Measurements from ENCODE around the gene CHSY3. TPM values are rescaled to one million over a fixed set of nuclear protein-coding genes. Genes with fewer than 3 reads are reported as not detected.
"Not testable (repeated sequence)": the region's sequence is repeated elsewhere in the genome, so short reads cannot be mapped to it uniquely, and the experiment has no call there.

CHSY3 gene
- polyA plus RNA-seq, 3 donors: 4.6 to 5.4 (median 5.3) TPM

DNA sequence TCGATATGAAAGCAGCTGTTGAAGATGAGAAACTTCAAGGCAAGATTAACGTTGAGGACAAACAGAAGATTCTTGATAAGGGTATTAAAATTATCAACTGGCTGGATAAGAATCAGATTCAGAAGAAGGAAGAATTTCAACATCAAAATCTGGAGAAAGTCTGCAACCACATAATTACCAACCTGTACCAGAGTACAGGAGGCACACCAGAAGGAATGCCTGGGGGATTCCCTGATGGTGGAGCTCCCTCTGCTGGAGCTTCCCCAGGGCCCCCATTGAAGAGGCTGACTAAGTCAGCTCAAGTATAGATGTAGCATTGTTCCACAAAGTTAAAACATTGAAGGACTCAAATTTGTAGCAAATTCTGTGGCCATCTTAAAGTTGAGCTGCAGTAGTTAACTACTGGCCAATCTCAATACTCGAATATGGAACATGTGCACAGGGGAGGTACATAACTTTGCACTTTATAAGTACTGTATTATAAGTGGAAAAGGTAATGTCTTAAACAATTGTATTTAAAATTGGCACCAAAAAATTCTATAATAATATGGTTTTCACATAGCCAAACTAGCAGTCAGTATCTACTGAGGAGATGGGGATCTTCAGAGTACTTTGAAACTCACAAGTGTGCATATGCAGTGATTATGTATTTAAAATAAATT, 237.5 kb downstream of the CHSY3 start:
- DNase-seq (ENCODE audit: low read depth in 3 of 3, low spot score in 2 of 3): no peak

DNA sequence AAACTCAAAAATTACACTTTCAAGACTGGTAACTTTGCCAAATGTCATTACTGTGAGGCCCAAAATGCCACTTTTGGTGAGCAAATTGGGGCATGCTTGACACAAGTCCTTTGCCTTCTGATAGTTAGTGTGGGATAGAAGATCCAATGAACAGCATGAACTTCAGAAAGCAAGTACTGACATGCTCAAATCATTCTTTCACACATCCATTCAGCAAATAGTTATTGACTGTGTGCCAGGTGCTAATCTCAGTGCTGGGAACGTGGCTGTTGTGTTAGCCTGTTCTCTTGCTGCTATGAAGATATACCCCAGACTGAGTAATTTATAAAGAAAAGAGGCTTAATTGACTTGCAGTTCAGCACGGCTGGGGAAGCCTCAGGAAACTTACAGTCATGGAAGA, 247.0 kb downstream of the CHSY3 start:
- no peak for DNase-seq (ENCODE audit: low read depth in 3 of 3, low spot score in 2 of 3)

DNA sequence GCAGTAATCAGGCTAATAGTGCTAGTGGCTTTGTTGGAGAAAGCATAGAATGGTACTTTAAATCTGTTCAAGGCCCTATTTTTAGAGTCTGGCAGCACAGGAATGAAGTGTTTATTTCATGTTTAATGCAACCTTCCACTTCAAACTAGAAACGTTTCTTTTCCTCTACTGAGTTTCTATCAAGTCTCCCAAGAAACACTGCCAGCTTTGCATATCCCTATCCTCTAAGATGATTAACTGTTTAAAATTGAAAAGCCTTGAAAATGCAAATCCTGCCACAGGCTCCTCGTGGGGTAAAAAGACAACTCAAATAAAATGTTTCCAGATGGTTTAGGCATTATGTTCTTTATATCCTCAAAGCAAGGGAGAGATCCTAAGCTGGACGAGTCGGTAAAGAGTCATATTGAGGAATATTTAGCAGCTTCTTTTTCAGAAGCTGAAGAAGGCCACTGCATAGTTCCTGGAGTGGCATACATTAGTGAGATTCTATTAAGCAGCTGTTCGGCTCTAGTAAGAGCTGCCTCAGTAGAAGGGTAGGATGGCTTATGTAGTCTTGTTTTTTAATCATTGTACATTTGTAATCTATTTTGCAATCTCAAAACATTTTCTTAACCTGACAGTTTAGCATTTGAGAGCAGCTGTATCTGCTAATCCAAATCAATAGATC, 251.2 kb downstream of the CHSY3 start:
- DNase-seq (ENCODE audit: low read depth in 3 of 3, low spot score in 2 of 3): no peak

DNA sequence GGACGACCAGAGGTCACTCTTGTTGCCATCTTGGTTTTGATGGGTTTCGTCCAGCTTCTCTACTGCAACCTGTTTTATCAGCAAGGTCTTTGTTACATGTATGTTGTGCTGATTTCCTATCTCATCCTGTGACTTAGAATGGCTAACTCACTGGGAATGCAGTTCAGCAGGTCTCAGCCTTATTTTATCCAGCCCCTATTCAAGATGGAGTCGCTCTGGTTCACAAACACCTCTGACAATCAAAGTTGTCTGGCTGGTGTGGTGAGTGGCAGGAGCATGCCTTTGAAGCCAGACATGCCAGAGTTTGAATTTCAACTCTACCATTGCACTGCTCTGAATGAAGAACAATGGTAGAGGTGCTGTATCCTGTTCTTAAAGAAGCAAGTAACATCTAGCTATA, 253.8 kb downstream of the CHSY3 start:
- no peak for DNase-seq (ENCODE audit: low read depth in 3 of 3, low spot score in 2 of 3)

DNA sequence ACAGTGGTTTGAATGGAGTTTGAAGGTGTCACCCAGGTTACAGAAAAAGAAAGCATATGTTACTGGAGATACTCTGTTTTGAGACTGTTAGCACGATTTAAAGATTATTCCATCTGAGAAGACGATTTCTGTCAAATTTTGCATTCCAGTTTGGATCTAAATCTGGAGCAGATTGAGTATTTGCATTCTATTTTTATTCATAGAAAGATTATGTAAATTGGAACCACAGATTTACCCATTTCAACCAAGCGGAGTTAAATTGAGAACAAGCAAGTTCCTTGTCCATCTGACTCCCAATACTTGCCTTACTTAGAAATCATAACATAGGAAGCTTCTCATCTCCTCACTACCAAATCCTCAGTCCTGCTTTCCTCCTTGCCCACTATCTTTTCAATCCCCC, 255.7 kb downstream of the CHSY3 start:
- DNase-seq (ENCODE audit: low read depth in 3 of 3, low spot score in 2 of 3): no peak

DNA sequence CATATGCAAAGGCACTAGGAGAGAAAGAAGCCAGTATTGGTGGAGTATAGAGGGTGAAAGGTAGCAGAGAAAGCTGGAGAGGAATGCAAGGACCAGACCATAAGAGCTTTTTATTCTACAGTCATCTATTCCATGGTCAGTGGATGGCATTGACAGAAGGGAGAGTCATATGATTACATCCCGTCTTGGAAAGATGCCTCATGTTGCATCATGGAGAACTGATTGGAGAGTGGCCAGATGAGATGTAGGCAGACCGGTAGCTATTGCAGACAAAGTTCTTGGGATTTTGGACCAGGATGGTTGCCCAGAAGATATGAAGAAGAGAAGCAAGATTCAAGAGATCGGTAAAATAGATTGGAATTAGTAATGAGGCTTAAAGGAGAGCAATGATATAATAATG, 260.7 kb downstream of the CHSY3 start:
- DNase-seq (ENCODE audit: low read depth in 3 of 3, low spot score in 2 of 3): no peak

DNA sequence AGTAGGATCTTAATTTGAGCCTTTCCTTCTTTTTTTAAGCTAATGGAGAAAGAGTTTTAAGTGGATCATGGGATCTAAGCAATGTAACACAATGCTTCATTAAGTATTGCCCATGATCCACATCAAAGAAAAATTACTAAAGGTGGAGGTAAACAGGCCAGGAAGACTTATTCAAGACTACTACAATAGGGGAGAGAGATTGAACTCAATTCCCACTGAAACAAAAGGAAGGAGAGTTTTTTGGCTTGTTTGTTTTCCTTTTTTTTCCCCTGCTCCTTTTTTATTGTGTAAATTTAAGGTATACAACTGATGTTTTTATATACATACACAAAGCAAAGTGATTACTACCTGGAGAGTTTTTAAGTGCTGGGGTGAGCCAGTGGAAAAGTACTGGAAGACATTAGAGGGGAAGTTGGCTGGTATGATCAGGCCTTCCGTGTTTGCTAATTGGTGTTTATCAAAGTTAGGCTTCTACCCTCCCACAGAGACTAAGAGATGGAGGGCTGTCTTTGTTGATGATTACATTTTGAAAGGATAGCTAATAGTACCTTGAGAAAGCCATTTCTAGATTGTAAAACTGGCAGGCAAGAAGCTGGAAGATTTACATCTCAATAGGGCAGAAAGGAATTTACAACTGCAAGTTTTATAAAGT, 262.7 kb downstream of the CHSY3 start:
- no peak for DNase-seq (ENCODE audit: low read depth in 3 of 3, low spot score in 2 of 3)

DNA sequence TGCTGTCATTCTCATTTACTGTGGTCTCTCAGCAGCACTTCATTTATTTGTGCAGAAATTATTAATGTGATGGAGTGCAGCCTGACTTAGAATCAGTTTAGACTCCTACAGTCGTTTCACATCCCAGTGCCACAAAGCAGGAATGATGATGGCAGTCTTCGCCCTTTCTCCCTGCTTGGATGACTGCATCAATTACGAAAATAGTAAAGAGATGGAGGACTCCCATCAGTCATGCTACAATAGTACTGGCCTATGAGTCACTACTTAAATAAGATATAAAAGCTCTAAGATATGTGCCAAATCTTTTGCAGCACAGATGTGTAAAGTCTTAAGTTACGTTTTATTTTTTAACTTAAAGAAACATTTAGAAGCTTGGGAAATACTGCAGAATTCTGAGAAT, 263.9 kb downstream of the CHSY3 start:
- DNase-seq (ENCODE audit: low read depth in 3 of 3, low spot score in 2 of 3): no peak

DNA sequence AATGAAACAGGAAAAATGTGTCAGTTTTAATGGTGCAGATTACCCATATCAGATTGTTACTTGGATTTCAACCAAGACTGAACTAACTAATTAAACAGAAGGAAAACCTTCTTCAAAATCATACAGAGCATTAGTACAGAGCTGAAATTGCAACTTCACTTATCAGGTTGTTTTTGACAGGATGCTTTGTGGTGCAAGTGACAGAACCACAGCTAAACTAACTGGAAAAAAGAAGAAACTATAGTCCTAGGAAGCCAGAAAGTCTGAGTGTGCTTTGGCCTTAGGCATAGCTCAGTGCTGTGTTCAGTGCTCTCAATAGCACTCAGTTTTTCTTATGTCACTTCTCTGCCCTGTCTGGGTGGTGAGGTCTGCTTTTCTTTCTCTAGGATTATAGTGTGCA, 267.4 kb downstream of the CHSY3 start:
- no peak for DNase-seq (ENCODE audit: low read depth in 3 of 3, low spot score in 2 of 3)

DNA sequence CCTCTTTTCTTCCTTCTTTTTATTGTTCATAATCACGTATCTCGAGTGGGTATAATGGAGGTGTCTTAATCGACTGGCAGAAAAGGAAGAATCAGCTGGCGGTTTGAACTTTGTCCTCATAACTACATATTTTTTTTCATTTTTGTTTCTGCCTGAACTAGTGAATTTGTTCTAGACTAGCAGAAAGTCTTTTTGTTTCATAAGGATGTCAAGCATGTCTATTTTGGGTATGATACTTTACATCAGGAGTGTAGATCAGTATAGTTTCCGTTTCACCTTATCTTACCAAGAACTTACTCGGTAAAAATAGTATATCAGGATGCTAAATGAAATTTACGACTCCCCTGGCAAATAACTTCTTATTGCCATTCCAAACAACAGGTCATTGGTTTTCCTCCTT, 278.9 kb downstream of the CHSY3 start:
- DNase-seq (ENCODE audit: low read depth in 3 of 3, low spot score in 2 of 3): no peak

DNA sequence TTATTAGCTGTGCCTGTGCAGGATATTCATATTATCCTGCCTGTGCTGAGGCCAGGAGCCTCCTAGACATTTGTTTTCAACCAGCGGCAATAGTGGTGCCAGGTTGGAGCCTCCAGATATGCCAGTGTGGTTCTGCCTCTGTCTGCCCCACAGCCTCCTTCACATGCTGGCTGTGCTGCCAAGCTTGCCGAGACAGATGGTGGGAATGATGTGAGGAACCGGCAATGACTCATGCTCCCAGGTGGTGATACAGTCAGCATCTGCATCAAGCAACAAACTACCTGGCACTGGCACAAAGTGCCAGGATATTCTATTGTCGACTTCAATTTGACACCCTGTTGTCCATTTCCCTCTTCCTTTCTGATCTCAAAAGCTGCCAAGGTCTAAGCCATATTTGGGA, 285.7 kb downstream of the CHSY3 start:
- no peak for DNase-seq (ENCODE audit: low read depth in 3 of 3, low spot score in 2 of 3)

DNA sequence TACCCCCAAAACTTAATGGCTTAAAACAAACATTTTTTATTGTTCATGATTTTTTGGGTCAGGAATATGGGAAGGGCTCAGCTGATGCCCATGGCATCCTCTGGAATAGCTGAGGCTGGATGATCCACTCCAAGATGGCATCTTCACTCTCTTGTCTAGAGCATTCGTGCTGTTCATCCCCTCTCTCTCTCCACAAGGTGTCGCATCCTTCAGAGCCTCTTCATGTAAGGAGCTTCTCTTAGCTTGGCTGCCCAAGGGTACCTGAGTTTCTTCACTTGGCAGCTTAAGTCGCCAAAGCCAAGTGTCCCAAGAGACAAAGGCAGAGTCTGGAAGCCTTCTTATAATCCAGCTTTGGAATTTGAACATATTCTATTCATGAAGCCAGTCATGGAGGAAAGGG, 294.7 kb downstream of the CHSY3 start:
- DNase-seq (ENCODE audit: low read depth in 3 of 3, low spot score in 2 of 3): no peak

DNA sequence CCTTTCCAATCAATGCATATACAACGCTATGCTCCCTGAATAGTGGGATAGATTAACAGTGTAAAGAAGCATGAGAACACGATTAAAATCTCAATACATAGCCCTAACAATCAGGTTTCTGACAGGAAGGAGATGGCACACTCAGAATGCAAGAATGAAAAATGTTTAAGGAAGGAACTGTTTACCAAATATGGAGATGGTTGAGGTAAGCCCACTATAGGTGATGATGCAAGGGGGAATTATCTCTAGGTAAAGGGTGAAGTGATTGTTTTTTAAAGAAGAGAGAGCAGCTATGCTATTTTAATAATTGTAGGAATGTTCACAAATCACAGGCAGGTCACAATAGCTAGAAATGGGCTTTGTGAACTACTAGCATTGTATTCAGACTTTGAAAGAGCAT, 302.4 kb downstream of the CHSY3 start:
- DNase-seq (ENCODE audit: low read depth in 3 of 3, low spot score in 2 of 3): no peak

DNA sequence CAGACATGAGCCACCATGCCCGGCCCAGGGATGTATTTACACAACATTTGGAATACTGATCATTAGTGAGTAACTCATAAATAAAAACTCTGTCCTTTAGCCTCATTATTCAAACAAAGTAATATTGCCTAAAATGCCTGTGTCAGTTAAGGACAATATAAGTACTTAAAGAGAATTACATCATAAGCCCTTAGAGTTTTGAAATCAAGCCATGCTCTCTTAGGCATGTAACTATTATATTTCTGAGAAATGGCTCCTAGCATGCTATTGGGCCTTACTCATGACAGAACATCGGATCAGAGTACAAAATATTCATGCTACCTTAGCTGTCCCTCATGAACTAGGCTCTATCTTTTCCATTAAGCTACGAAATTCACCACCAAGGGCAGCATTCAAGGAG, 309.3 kb downstream of the CHSY3 start:
- no peak for DNase-seq (ENCODE audit: low read depth in 3 of 3, low spot score in 2 of 3)

DNA sequence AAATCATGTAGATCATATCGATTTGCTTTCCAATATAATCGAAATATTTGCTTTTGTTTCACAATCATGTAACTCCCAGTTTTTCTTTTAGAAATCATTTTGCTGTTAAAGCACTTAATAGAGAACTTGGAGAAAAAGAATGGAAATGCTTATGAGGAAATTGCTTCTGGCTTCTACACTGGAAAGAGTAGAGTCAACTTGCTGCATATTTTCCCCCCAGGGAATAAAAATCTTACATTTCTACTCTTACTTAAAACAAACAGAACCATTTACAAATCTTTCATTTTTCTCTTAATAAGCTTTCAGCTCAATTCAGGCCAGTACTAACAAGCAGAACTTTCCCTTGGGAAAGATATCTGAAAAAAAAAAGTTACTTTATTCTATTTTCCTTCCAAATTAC, 312.0 kb downstream of the CHSY3 start:
- DNase-seq (ENCODE audit: low read depth in 3 of 3, low spot score in 2 of 3): no peak

DNA sequence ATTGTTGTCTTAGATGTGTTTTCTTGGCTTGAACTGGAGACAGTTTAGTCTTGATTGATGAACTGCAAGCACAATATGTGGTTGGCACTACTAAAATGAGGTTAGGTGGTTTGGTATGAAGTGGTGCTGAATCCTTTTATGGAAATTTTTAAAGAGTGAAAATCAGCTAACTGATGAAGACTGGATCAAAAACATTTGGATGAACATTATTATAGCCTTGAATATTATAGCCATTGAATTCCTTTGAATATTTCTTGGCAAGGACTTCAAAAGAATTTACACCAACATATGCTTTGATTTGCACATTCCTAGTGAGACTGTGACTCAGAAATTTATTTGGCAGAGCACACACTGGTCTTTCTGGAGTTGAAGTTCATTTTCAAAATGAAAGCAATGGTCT, 318.3 kb downstream of the CHSY3 start:
- no peak for DNase-seq (ENCODE audit: low read depth in 3 of 3, low spot score in 2 of 3)

DNA sequence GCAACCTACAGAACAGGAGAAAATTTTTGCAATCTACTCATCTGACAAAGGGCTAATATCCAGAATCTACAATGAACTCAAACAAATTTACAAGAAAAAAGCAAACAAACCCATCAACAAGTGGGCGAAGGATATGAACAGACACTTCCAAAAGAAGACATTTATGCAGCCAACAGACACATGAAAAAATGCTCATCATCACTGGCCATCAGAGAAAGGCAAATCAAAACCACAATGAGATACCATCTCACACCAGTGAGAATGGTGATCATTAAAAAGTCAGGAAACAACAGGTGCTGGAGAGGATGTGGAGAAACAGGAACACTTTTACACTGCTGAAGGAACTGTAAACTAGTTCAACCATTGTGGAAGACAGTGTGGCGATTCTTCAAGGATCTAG, 322.3 kb downstream of the CHSY3 start:
- not testable (repeated sequence) for DNase-seq (ENCODE audit: low read depth in 3 of 3, low spot score in 2 of 3)

DNA sequence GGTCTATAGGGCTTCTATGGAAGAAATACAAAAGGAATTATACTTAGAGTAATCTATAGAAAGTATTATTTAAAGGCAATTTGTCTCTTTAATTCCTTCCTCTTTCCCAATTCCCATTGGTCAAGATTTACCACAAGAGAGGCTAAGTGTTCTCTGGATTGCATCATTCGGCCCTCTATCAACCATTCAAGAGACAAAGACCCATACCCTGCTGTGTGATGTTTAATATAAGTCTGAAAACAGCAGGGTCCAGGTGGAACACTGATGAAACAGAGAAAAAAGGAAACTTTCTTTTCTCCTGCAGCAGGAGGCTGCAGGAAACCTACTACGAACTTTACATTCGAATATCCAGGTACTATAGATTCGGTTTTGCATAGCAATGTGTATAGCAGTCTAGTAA, 323.4 kb downstream of the CHSY3 start:
- DNase-seq (ENCODE audit: low read depth in 3 of 3, low spot score in 2 of 3): no peak

DNA sequence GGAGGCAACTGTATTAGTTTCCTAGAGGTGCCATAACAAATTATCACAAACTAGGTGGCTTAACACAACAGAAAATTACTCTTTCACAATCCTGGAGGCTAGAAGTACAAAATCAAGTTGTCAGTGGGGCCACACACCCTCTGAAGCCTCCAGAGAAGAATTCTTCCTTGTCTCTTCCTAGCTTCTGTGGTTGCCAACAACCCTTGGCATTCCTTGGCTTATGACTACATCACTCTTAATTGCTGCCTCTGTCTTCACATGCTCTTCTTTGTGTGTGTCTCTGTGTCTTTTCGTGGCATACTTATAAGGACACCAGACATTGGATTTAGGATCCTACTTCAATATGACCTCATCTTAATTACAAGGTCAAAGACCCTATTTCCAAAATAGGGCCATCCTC, 327.5 kb downstream of the CHSY3 start:
- DNase-seq (ENCODE audit: low read depth in 3 of 3, low spot score in 2 of 3): no peak

DNA sequence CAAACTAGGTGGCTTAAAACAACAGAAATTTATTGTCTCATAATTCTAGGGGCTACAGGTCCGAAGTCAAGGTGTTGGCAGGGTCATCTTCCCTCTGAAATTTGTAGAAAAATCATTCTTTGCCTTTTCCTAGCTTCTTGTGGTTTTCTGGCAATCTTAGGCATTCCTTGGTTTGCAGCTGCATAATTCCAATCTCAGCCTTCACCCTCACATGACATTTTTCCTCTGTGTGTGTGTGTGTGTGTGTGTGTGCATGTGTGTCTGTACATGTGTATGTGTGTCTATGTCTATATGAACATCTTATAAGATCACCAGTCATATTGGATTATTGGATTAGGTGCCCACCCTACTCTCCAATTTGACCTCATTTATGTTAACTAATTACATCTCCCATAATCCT, 330.6 kb downstream of the CHSY3 start:
- no peak for DNase-seq (ENCODE audit: low read depth in 3 of 3, low spot score in 2 of 3)
